Cardiac fibroblast (primary cell): ENCODE data around the gene ZCCHC8.
"Not testable (repeated sequence)": the region's sequence is repeated elsewhere in the genome, so short reads cannot be mapped to it uniquely, and the experiment has no call there.

ENCODE experiments used
- DNase-seq, 2 donors: peaks; one replicate each; pipeline versions ENCODE4 v3.0.0 to v3.0.0-alpha.2; 2010; ENCODE audit warnings: low read depth in 2 of 2
- H3K4me3 ChIP-seq, 2 donors: replicated peaks in 1 of 2; 1 replicate in 1 of 2; 2 replicates in 1 of 2; pipeline ENCODE4 v1.5.1; 2011; ENCODE audit warnings: low read depth in 2 of 2, low read length in 2 of 2, mild to moderate bottlenecking in 2 of 2, moderate library complexity in 1 of 2
- CTCF ChIP-seq: IDR thresholded peaks from one replicate; pipeline ENCODE4 v1.5.1; 2011; ENCODE audit warnings: low read depth, mild to moderate bottlenecking, low read length, inconsistent platforms

ZCCHC8 gene

GRCh38 chr12:122513660-122514059 lies 12.9 kb upstream of the ZCCHC8 start:
- TF ChIP-seq CTCF: no peak
- no peak for DNase-seq
- no peak overlapping the region for H3K4me3 ChIP-seq

- H3K4me3 ChIP-seq, DNase-seq: not testable (repeated sequence)
Measured at GRCh38 chr12:122513028-122513427, 12.3 kb upstream of the ZCCHC8 start.

GRCh38 chr12:122508163-122508562 lies 7.4 kb upstream of the ZCCHC8 start:
- TF ChIP-seq CTCF: no peak
- H3K4me3 ChIP-seq: no peak overlapping the region
- no peak for DNase-seq

- DNase-seq: no peak
- no peak for TF ChIP-seq CTCF
- no peak overlapping the region for H3K4me3 ChIP-seq
Measured at GRCh38 chr12:122506393-122506938, 5.7 kb upstream of the ZCCHC8 start.

GRCh38 chr12:122505419-122506051 lies 4.8 kb upstream of the ZCCHC8 start:
- H3K4me3 ChIP-seq: no peak overlapping the region
- no peak for DNase-seq
- TF ChIP-seq CTCF: no peak

GRCh38 chr12:122503783-122504590 lies 3.3 kb upstream of the ZCCHC8 start:
- no peak for DNase-seq
- H3K4me3 ChIP-seq: no peak overlapping the region
- no peak for TF ChIP-seq CTCF

- no peak for DNase-seq
- no peak for TF ChIP-seq CTCF
- no peak overlapping the region for H3K4me3 ChIP-seq
Measured at GRCh38 chr12:122503147-122503751, 2.5 kb upstream of the ZCCHC8 start.
